ENCODE results near the gene SOX8. TPM values are rescaled to one million over a fixed set of nuclear protein-coding genes. Genes with fewer than 3 reads are reported as not detected.

The SOX8 gene
- total RNA-seq, 1 experiment from 2014 or later = 0.47 TPM

- ChIA-PET POLR2A (ENCODE audit: unreplicated experiment) (no interaction called here), CTCF (no interaction called here)
- no peaks in the 10 kb centered on the region for H3F3A ChIP-seq (ENCODE audit: low read length, unreplicated experiment)
- H2AFZ ChIP-seq (ENCODE audit: low read length) = no peak overlapping the region
- BruUV-seq (replicated peaks) = no TSS peak
- no peak overlapping the region for H3K27ac ChIP-seq (ENCODE audit: low read length)
- no peaks in the 10 kb centered on the region for H3K36me3 ChIP-seq (ENCODE audit: low read depth, low read length)
- H3K4me1 ChIP-seq (ENCODE audit: insufficient read depth, low read length) = no peaks in the 10 kb centered on the region
- no peaks in the 10 kb centered on the region for H3K9me2 ChIP-seq (replicated peaks; ENCODE audit: low read length)
- intact Hi-C loops (cut with micrococcal nuclease) = no loop called here
- H4K20me1 ChIP-seq (ENCODE audit: low read length) = no peaks in the 10 kb centered on the region
- ATAC-seq (no peak), DNase-seq (no peak)
- H3K9me3 ChIP-seq (ENCODE audit: low read length) = no peaks in the 10 kb centered on the region
- no peak overlapping the region for H3K4me3 ChIP-seq (ENCODE audit: low read length)
- H3K79me2 ChIP-seq (ENCODE audit: low read length) = no peaks in the 10 kb centered on the region
- no peak overlapping the region for H3K4me2 ChIP-seq (ENCODE audit: low read length)
- TF ChIP-seq EZH2phosphoT487 (IDR thresholded peaks at IDR 0.05; ENCODE audit: borderline replicate concordance, low read length) (no peak), EZH2 (IDR thresholded peaks at IDR 0.05; ENCODE audit: low read length, unreplicated experiment) (no peak)
- TF ChIP-seq, protein P1, sequence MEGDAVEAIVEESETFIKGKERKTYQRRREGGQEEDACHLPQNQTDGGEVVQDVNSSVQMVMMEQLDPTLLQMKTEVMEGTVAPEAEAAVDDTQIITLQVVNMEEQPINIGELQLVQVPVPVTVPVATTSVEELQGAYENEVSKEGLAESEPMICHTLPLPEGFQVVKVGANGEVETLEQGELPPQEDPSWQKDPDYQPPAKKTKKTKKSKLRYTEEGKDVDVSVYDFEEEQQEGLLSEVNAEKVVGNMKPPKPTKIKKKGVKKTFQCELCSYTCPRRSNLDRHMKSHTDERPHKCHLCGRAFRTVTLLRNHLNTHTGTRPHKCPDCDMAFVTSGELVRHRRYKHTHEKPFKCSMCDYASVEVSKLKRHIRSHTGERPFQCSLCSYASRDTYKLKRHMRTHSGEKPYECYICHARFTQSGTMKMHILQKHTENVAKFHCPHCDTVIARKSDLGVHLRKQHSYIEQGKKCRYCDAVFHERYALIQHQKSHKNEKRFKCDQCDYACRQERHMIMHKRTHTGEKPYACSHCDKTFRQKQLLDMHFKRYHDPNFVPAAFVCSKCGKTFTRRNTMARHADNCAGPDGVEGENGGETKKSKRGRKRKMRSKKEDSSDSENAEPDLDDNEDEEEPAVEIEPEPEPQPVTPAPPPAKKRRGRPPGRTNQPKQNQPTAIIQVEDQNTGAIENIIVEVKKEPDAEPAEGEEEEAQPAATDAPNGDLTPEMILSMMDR (conservative IDR thresholded peaks at IDR 0.05; ENCODE audit: low read depth, low read length) = no peak
- H3K27me3 ChIP-seq (ENCODE audit: low read length) = no peaks in the 10 kb centered on the region
- H3K9ac ChIP-seq (ENCODE audit: low read length) = no peak overlapping the region
Measured at GRCh38 chr16:988471-989353, 7.1 kb downstream of the SOX8 start.

DNA sequence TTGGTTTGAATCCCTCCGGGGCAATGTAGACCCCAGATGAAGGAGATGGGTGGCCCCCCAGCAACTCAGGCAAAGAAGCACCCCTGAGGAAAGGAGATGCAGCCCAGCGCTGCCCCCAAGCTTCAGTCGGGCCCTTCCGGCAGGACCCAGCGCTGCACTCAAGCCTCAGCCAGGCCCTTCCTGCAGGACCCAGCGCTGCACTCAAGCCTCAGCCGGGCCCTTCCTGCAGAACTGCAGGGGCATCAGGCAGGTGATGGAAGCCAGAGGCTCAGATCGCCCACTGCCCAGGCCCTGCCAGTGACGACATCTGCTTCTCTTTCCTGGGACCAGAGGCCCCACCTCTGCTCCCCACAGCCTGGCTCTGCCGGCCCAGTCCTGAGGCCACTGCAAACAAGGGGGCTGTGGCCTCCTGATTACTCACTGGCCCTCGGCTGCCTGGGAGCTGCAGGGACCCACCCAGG is 7.8 kb downstream of the SOX8 start:
- ATAC-seq (no peak), DNase-seq (no peak)
- Histone ChIP-seq H4K20me1 (ENCODE audit: low read length) (no peaks in the 10 kb centered on the region), H3K36me3 (ENCODE audit: low read depth, low read length) (no peaks in the 10 kb centered on the region), H3K9ac (ENCODE audit: low read length) (no peak overlapping the region), H3K27ac (ENCODE audit: low read length) (no peak overlapping the region), H3K27me3 (ENCODE audit: low read length) (no peaks in the 10 kb centered on the region), H3F3A (ENCODE audit: low read length, unreplicated experiment) (no peaks in the 10 kb centered on the region), H3K4me2 (ENCODE audit: low read length) (no peak overlapping the region), H3K4me1 (ENCODE audit: insufficient read depth, low read length) (no peaks in the 10 kb centered on the region), H3K9me2 (replicated peaks; ENCODE audit: low read length) (no peaks in the 10 kb centered on the region), H2AFZ (ENCODE audit: low read length) (no peak overlapping the region), H3K4me3 (ENCODE audit: low read length) (no peak overlapping the region), H3K79me2 (ENCODE audit: low read length) (no peaks in the 10 kb centered on the region), H3K9me3 (ENCODE audit: low read length) (no peaks in the 10 kb centered on the region)
- ChIA-PET CTCF (no interaction called here), POLR2A (ENCODE audit: unreplicated experiment) (no interaction called here)
- intact Hi-C loops (cut with micrococcal nuclease) = no loop called here
- no TSS peak for BruUV-seq (replicated peaks)
- TF ChIP-seq EZH2phosphoT487 (IDR thresholded peaks at IDR 0.05; ENCODE audit: borderline replicate concordance, low read length) = no peak
- TF ChIP-seq, protein P1 (conservative IDR thresholded peaks at IDR 0.05; ENCODE audit: low read depth, low read length) = no peak
- TF ChIP-seq EZH2 (IDR thresholded peaks at IDR 0.05; ENCODE audit: low read length, unreplicated experiment) = no peak

All from PC-3 (cell line).